Measurements from ENCODE around the gene ECE1.
"Not testable (repeated sequence)": the region's sequence is repeated elsewhere in the genome, so short reads cannot be mapped to it uniquely, and the experiment has no call there.

The ECE1 gene

GRCh38 chr1:21188235-21188634 is 102.0 kb downstream of the ECE1 start:
- DNase-seq (ENCODE audit: low read depth, low spot score) = no peak

GRCh38 chr1:21185221-21185731 is 105.0 kb downstream of the ECE1 start:
- DNase-seq (ENCODE audit: low read depth, low spot score) = no peak

- DNase-seq (ENCODE audit: low read depth, low spot score) = no peak
Measured at GRCh38 chr1:21184276-21184675, 106.0 kb downstream of the ECE1 start.

GRCh38 chr1:21182181-21182731 is 108.0 kb downstream of the ECE1 start:
- DNase-seq (ENCODE audit: low read depth, low spot score) = no peak

GRCh38 chr1:21178271-21178670 is 112.0 kb downstream of the ECE1 start:
- not testable (repeated sequence) for DNase-seq (ENCODE audit: low read depth, low spot score)

GRCh38 chr1:21176586-21177555 is 113.4 kb downstream of the ECE1 start, which contains the start of gene EIF4G3:
TSS of gene EIF4G3 (minus strand) at chr1:21176897. CDS start at chr1:21002742, 174,155 bp downstream.
- DNase-seq (ENCODE audit: low read depth, low spot score) = peak; percentile 95

- peak; percentile 10 for DNase-seq (ENCODE audit: low read depth, low spot score)
Measured at GRCh38 chr1:21175670-21176581, 114.3 kb downstream of the ECE1 start.

- DNase-seq (ENCODE audit: low read depth, low spot score) = peak; percentile 8
Measured at GRCh38 chr1:21175324-21175669, 115.0 kb downstream of the ECE1 start.

- DNase-seq (ENCODE audit: low read depth, low spot score) = no peak
Measured at GRCh38 chr1:21174654-21175323, 115.5 kb downstream of the ECE1 start.

- no peak for DNase-seq (ENCODE audit: low read depth, low spot score)
Measured at GRCh38 chr1:21174230-21174629, 116.0 kb downstream of the ECE1 start.

GRCh38 chr1:21173096-21173495 is 117.2 kb downstream of the ECE1 start:
- DNase-seq (ENCODE audit: low read depth, low spot score) = not testable (repeated sequence)

- DNase-seq (ENCODE audit: low read depth, low spot score) = not testable (repeated sequence)
Measured at GRCh38 chr1:21170837-21171236, 119.4 kb downstream of the ECE1 start.

- DNase-seq (ENCODE audit: low read depth, low spot score) = no peak
Measured at GRCh38 chr1:21168444-21168843, 121.8 kb downstream of the ECE1 start.
